ENCODE measurements around the gene ZFP36.
"Not testable (repeated sequence)": the region's sequence is repeated elsewhere in the genome, so short reads cannot be mapped to it uniquely, and the experiment has no call there.

Gene ZFP36

GRCh38 chr19:39406656-39407409 lies at the start of gene ZFP36:
TSS of gene ZFP36 (plus strand) at chr19:39406847. CDS start at chr19:39406905, 58 bp downstream.
- peak; percentile 83 for DNase-seq (ENCODE audit: low read depth)

DNA sequence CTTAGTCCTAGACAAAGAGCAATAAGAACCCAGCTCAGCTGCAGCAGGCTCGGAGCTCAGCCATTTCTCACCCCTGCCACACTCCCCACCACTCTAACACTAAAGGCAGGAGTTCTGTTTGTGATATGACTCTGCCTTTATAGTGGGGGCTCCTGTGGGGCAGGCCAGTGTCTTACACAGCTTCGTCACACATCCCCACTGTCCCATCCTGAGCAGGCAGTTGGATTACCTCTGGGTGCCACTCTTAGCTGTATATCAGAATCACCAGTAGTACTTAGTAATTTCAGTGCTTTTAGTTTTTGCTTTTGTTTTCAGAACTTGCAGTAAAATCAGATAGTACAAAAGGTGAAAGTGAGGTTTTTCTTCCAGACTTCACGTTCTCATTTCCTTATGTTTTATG lies 47.6 kb upstream of the ZFP36 start:
- DNase-seq (ENCODE audit: low read depth) = no peak

DNA sequence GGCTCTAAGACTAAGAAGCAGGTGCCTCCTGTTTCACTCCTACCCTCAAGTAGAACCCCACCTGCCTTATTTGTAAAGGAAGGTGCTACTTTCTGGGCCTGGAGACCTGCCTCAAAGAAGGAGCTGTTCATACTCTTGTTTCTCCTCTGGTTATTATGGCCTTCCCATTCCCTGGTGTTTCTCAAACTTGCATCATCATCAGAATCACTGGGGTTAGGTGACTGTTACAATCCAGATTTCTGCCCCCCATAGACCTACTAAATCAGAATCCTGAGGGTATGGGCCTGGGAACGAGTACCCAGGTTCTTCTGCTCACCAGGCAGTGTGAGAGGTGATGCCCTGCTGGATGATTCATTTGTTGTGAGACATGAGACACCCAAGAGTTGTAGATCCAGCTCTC lies 46.0 kb upstream of the ZFP36 start:
- DNase-seq (ENCODE audit: low read depth) = no peak

- DNase-seq (ENCODE audit: low read depth) = no peak
Measured at GRCh38 chr19:39362682-39363657, 43.7 kb upstream of the ZFP36 start.

- DNase-seq (ENCODE audit: low read depth) = no peak
Measured at GRCh38 chr19:39363901-39364457, 42.7 kb upstream of the ZFP36 start.

- no peak for DNase-seq (ENCODE audit: low read depth)
Measured at GRCh38 chr19:39365531-39365930, 41.1 kb upstream of the ZFP36 start.

GRCh38 chr19:39369200-39369599 lies 37.4 kb upstream of the ZFP36 start:
- no peak for DNase-seq (ENCODE audit: low read depth)

GRCh38 chr19:39370735-39371134 lies 35.9 kb upstream of the ZFP36 start:
- DNase-seq (ENCODE audit: low read depth) = no peak

DNA sequence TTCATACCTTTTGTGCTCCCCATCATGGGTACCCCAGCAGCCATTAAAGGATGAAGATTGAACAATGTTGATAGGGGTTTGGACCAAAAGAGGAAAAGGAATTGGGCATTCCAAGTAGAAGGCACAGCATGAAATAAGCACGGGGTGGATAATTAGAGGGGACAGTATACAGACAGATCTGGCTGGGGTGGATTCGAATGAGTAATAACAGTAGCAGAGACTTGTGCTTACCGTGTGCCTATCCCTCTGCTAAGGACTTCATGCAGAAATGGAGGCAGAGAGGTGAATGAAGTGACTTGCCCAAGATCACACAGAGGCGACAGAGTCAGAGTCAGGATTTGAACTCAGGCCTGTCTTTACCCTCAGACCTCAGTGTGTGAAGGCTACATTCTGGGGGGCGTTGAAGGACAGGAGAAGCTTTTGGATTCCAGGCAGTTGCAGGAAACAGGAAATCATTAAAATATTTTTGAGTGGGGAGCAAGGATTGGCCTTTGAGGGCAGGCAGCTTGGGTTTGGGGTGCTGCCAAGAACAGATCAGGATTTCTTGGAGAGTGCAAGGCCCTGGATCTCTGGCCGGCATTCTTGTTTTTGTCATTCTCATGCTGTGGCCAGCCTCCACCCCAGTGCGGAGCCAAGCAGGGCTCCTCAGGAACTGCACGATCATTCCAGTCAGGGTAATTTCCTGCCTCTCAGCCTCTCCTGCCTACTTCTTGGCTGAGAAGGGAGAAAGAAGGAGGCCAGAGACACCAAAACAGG lies 34.4 kb upstream of the ZFP36 start:
- DNase-seq (ENCODE audit: low read depth) = no peak

DNA sequence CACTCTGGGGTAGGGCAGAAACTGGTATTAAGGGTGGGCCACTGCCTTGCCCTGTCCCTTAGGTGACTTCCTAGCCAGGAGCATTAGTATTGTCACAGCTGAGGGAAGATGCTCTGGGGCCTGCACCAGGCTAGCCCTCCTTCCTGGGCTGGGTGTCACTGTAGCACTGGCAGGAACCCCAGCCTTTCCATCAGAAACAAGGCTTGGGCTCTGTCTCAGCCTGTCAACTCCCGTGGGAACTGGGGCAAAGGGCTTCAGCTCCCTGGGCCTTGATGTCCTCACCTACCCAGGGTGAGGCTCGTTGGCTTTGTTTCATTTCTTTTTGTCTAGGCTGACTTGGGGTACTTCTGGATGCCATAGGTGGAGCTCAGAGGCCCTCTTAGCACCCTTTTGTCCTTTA lies 33.7 kb upstream of the ZFP36 start:
- DNase-seq (ENCODE audit: low read depth) = no peak

DNA sequence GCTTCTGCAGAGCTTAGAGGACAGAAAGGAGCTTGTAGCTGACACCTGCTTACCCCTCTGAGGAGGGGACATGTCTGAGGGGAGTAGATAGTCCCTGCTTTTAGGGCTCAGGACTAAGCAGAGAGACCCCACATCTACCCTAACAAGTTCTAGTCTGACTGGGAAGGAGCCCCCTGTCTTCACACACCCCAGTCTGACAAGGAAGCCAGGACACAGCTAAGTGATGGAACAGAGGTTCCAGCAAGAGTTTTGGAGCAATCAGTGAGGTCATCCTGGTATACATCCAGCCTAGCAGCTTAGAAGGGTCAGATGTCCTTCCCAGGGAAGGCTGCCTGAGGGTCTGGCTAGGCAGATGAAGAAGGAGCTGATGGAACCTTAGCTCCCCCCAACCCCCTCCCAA lies 30.7 kb upstream of the ZFP36 start:
- no peak for DNase-seq (ENCODE audit: low read depth)

DNA sequence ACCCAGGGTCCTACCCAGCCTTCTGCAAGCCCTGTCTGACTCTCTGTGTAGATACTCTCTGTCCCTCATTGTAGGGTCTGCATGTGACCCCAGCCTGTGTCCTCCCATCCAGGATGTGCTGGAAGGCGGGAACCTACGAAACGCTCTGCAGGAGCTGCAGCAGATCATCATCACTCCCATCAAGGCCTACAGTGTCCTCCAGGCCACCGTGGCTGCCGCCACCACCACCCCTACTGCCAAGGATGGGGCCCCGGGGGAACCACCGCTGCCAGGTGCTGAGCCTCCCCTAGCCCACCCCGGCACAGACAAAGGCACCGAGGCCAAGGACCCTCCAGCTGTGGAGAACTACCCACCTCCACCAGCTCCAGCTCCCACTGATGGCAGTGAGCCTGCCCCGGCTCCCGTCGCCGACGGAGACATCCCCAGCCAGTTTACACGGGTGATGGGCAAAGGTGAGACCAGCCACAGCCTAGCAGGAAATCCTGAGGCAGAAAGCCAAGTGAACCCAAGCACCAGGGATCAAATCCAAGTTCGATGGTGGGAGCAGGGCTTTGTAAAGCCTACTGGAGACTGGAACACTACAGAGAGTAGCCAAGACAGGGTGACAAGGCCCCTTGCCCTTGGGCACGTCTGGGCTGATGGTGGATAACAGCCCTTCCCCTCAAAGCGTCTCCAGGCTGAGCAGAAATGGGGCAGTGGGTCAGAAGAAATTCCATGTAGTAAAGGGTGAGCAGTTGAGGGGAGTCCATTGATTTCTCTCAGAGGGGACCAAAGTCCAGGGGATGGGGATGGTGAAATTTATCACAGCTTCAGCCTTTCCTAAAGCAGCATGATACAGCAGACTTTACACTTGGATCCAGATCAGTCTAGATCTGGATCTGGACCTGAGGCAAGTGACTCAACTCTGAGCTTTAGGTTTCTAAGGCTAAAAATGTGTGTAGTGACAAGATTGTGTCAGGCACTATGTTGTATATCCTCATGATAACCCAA lies 29.0 kb upstream of the ZFP36 start:
- DNase-seq (ENCODE audit: low read depth) = no peak

- DNase-seq (ENCODE audit: low read depth) = not testable (repeated sequence)
Measured at GRCh38 chr19:39379366-39379765, 27.3 kb upstream of the ZFP36 start.

DNA sequence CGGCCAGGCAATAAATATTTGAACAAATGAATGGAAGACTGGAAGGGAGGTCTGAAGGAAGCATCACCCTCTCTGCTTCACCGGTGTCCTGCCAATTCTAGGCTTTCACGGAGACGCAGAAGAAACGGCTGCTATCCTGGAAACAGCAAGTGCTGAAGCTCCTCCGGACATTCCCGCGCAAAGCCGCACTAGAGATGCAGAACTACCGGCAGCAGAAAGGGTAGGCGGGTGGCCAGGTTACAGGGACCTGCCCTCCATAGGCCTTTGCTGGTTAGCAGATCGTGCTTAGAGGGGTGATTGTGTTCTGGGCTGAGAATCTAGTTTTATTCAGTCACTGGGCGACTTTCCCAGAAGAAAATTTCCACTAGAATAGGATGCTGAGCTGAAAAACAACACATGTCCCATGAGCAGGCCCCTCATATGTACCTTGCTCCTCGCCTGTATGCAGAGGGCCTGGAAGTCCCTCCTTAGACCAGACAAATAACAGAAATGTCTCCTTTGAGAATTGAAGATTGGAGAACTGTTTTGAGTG lies 26.7 kb upstream of the ZFP36 start:
- DNase-seq (ENCODE audit: low read depth) = no peak

GRCh38 chr19:39380521-39381502 lies 25.8 kb upstream of the ZFP36 start:
- DNase-seq (ENCODE audit: low read depth) = no peak

- no peak for DNase-seq (ENCODE audit: low read depth)
Measured at GRCh38 chr19:39381910-39382611, 24.6 kb upstream of the ZFP36 start.

- no peak for DNase-seq (ENCODE audit: low read depth)
Measured at GRCh38 chr19:39382991-39383828, 23.4 kb upstream of the ZFP36 start.

Measured in stimulated activated CD8-positive, alpha-beta memory T cell treated with anti-CD3 and anti-CD28 coated beads, Interleukin-12 subunit alpha, Interleukin-12 subunit beta, amount 100 ng/mL, for 4 hours (primary cell).